ENCODE results near the gene NUP153.

NUP153 gene

DNA sequence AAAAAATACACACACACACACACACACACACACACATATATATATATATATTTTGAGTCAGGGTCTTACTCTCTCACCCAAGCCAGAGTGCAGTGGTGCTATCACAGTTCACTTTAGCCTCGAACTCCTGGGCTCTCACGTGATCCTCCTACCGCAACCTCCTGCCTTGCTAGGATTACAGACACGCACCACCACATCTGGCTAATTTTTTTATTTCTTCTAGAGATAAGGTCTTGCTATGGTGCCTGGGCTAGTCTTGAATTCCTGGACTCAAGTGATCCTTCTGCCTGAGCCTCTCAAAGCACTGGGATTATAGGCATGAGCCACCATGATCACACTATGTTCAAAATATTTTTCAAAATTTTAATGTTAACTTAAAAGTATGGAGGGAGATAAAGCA, 43.5 kb downstream of the NUP153 start:
- H3K4me3 ChIP-seq (ENCODE audit: low read length): no peak overlapping the region
- peaks cover 94% of the 10 kb centered on the region for H3K36me3 ChIP-seq (ENCODE audit: control insufficient read depth, low read length)
- H3F3A ChIP-seq (ENCODE audit: control insufficient read depth, insufficient read depth): peaks cover 5% of the 10 kb centered on the region; the same call in 1 of the 2 replicates
- no peaks in the 10 kb centered on the region for H3K9me3 ChIP-seq (ENCODE audit: control insufficient read depth, insufficient read depth, low read length)
- H3K27ac ChIP-seq (ENCODE audit: low read depth, low read length): no peak overlapping the region
- H4K20me1 ChIP-seq (ENCODE audit: control insufficient read depth, insufficient read depth, low read depth, low read length): peaks cover 5% of the 10 kb centered on the region; the same call in 1 of the 2 replicates
- H3K79me2 ChIP-seq (ENCODE audit: control insufficient read depth, low read length): peaks cover 86% of the 10 kb centered on the region
- H3K27me3 ChIP-seq (ENCODE audit: control insufficient read depth, low read length): no peaks in the 10 kb centered on the region
- H3K9me2 ChIP-seq (replicated peaks; ENCODE audit: control insufficient read depth, low read length): no peaks in the 10 kb centered on the region
- no peak overlapping the region for H3K4me2 ChIP-seq (ENCODE audit: low read length)
- TF ChIP-seq, protein P1, sequence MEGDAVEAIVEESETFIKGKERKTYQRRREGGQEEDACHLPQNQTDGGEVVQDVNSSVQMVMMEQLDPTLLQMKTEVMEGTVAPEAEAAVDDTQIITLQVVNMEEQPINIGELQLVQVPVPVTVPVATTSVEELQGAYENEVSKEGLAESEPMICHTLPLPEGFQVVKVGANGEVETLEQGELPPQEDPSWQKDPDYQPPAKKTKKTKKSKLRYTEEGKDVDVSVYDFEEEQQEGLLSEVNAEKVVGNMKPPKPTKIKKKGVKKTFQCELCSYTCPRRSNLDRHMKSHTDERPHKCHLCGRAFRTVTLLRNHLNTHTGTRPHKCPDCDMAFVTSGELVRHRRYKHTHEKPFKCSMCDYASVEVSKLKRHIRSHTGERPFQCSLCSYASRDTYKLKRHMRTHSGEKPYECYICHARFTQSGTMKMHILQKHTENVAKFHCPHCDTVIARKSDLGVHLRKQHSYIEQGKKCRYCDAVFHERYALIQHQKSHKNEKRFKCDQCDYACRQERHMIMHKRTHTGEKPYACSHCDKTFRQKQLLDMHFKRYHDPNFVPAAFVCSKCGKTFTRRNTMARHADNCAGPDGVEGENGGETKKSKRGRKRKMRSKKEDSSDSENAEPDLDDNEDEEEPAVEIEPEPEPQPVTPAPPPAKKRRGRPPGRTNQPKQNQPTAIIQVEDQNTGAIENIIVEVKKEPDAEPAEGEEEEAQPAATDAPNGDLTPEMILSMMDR (IDR thresholded peaks at IDR 0.05; ENCODE audit: low read depth, low read length, poor library complexity, severe bottlenecking): no peak
- no peak for TF ChIP-seq EZH2phosphoT487 (IDR thresholded peaks at IDR 0.05; ENCODE audit: borderline replicate concordance, low read length)
- H3K4me1 ChIP-seq (ENCODE audit: control insufficient read depth, low read length): no peaks in the 10 kb centered on the region

DNA sequence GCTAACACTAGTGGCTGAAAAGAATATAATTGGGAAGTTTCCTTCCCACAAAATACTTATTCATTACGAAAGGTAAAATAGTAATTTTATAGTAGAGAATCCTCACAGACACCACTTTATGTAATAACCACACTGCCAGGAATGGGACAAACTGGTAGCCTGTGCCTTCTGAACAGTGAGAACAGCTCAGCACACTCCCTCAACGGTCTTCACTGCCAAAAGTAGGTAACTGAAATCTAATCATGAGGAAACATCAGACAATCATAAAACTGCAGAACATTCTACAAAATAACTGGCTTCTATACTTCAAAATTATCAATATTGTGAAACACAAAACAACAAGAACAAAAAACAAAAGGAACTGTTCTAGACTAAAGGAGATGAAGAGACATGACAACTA, 44.1 kb downstream of the NUP153 start:
- peaks cover 94% of the 10 kb centered on the region for H3K36me3 ChIP-seq (ENCODE audit: control insufficient read depth, low read length)
- H3F3A ChIP-seq (ENCODE audit: control insufficient read depth, insufficient read depth): peaks cover 5% of the 10 kb centered on the region; the same call in 1 of the 2 replicates
- peaks cover 9% of the 10 kb centered on the region; the same call in 1 of the 2 replicates for H4K20me1 ChIP-seq (ENCODE audit: control insufficient read depth, insufficient read depth, low read depth, low read length)
- no peak overlapping the region for H3K4me2 ChIP-seq (ENCODE audit: low read length)
- H3K9me2 ChIP-seq (replicated peaks; ENCODE audit: control insufficient read depth, low read length): no peaks in the 10 kb centered on the region
- no peaks in the 10 kb centered on the region for H3K9me3 ChIP-seq (ENCODE audit: control insufficient read depth, insufficient read depth, low read length)
- TF ChIP-seq EZH2phosphoT487 (IDR thresholded peaks at IDR 0.05; ENCODE audit: borderline replicate concordance, low read length): no peak
- TF ChIP-seq, protein P1 (IDR thresholded peaks at IDR 0.05; ENCODE audit: low read depth, low read length, poor library complexity, severe bottlenecking): no peak
- H3K4me1 ChIP-seq (ENCODE audit: control insufficient read depth, low read length): no peaks in the 10 kb centered on the region
- H3K79me2 ChIP-seq (ENCODE audit: control insufficient read depth, low read length): peaks cover 90% of the 10 kb centered on the region
- no peak overlapping the region for H3K4me3 ChIP-seq (ENCODE audit: low read length)
- H3K27ac ChIP-seq (ENCODE audit: low read depth, low read length): no peak overlapping the region
- H3K27me3 ChIP-seq (ENCODE audit: control insufficient read depth, low read length): no peaks in the 10 kb centered on the region

DNA sequence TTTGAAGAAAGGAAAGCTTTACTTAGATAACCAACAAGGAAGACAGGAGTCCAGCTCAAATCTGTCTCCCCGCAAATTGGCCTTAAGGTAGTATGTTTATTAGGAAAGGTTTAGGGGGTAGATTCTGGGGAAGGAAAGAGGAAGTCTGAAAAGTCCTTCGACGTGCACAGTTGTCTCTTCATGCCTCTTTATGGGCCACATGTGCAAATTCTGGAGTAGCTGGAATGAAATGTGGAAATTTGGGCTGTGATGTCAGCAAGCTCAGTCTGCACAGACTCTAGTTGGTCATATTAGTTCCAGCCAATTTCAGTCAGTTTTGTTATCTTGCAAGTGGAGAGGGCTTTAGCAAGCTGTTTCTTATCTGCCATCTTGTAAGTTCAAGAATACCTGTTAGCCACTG, 50.1 kb downstream of the NUP153 start:
- Histone ChIP-seq H3K79me2 (ENCODE audit: control insufficient read depth, low read length) (peaks cover 88% of the 10 kb centered on the region), H3K4me3 (ENCODE audit: low read length) (no peak overlapping the region), H3K4me2 (ENCODE audit: low read length) (no peak overlapping the region), H3K9me3 (ENCODE audit: control insufficient read depth, insufficient read depth, low read length) (no peaks in the 10 kb centered on the region), H3K36me3 (ENCODE audit: control insufficient read depth, low read length) (peaks cover 89% of the 10 kb centered on the region), H3K4me1 (ENCODE audit: control insufficient read depth, low read length) (no peaks in the 10 kb centered on the region), H3K9me2 (replicated peaks; ENCODE audit: control insufficient read depth, low read length) (no peaks in the 10 kb centered on the region), H3K27ac (ENCODE audit: low read depth, low read length) (no peak overlapping the region), H4K20me1 (ENCODE audit: control insufficient read depth, insufficient read depth, low read depth, low read length) (peaks cover 9% of the 10 kb centered on the region; the same call in 1 of the 2 replicates), H3F3A (ENCODE audit: control insufficient read depth, insufficient read depth) (no peaks in the 10 kb centered on the region), H3K27me3 (ENCODE audit: control insufficient read depth, low read length) (no peaks in the 10 kb centered on the region)
- TF ChIP-seq, protein P1 (IDR thresholded peaks at IDR 0.05; ENCODE audit: low read depth, low read length, poor library complexity, severe bottlenecking): no peak
- no peak for TF ChIP-seq EZH2phosphoT487 (IDR thresholded peaks at IDR 0.05; ENCODE audit: borderline replicate concordance, low read length)

All from DOHH2 (cell line).